Fibroblast of skin of left quadriceps (primary cell): ENCODE results near the gene TTC28.

ENCODE experiments used
- DNase-seq, 2 experiments: peaks; one replicate each; pipeline ENCODE4 v3.0.0-alpha.2; 2013; ENCODE audit warnings: low read depth in 2 of 2

The TTC28 gene

DNA sequence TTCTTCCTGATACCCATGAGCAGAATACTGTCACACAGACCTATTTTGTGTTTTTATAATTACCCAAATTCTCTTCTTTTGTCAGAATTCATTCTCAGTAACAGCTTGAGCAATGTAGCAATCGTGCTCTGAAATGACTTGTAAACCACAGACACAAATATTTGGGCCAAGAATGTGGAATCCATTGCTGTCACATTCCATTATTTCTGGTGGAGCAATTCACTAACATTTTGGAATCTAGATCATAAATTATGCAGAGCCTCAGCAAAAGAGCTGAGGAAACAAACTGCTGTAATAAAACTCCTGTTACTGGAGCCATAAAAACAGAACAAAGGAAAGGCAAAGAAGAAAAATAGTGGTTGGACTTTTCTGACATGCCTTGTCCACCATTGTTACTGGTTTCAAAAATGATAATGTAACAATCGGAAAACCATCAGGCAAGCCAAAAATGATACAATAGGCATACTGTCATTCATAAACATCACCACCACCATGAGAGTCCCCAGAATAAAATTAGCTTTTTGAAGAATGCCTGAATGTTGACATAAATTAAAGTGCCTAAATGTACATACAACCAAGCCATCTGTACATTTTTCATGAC is 537.2 kb downstream of the TTC28 start:
- DNase-seq = peak; percentile 96 to 98

- DNase-seq = peak; percentile 71 to 76
Measured at GRCh38 chr22:28141614-28142013, 538.0 kb downstream of the TTC28 start.

GRCh38 chr22:28139961-28140360 is 539.7 kb downstream of the TTC28 start:
- peak; percentile 82 to 86 for DNase-seq

DNA sequence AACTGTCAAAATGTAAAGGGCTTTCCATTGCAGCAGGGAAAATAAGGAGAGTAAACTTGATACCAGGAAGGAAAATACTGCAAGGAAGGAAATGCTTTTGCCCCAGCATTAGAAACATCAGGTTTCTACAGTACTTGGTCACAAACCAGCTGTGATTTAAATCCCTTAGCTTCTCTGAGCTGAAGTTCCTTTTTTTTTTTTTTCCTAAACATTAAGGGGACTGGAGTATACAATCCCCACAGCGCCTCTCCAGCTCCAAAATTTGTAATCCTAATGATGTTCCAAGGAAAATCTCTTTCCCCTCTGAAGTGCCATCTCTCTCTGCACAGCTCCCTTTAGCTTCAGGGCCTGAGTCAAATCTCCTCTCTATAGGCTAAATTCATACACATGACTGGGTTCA is 540.1 kb downstream of the TTC28 start:
- DNase-seq = no peak

DNA sequence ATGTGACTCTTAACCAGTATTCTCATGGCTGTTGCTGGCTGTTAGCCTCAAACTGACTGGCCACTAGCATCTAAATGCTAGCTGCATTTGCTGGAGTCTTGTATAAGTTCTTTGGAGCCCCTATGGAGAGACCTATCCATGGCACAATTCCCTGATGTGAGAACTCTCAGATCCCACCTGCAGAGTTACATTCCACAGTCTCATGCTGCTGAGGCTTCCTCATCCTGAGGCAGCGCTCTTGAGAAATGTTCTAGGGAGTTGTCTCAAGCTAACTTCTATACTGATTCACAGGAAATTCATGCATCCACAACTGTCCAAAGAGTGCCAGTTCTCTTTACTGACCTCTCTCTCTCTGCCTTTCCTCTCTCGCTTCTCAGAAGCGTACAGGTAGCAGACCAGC is 542.6 kb downstream of the TTC28 start:
- no peak for DNase-seq

DNA sequence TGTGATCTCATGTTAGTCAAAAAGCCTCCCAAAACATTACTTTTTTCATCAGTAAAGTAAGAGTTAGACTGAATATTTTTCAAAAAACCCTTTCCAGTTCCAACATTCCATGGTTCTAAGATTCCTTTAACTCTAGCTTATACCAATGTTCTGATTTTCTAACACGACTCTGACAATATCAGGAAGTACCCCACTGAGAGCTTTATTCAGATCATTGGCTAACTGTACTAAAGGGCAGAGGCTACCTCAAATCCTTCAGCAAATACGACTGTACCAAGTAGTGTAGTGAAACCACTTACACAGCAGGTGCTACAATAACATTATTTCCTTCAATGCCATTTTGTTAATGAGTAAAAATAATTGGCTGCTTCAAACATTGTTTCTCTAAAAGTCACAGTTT is 547.2 kb downstream of the TTC28 start:
- no peak for DNase-seq

DNA sequence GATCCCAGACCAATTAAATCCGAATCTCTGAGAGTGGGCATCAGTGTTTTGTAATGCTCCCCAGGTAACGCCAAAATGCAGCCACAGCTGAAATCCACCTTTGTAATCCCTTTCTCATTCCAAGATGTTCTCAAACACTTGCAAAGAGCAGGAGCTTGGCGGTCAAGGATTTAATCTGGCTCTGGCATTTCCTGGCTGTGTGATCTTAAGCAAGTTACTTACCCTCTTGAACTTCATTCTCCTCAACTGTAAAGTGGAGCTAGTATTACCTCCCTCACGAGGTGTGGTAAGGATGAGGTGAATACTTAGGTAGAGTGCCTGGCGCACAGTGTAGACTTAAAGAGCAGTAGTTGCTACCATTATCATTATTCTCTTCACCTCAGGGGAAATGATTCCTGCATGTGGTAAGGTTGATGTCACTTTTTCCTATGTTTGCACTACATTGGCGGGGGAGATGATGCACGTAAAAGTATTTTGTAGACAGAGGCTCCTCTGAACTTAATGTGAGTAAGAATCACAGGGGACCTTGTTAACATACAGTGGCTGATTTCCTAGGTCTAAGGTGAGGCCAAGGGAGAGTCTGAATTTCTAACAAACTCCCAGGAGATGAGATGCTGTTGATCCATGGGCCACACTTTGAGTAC is 550.2 kb downstream of the TTC28 start:
- DNase-seq = no peak

DNA sequence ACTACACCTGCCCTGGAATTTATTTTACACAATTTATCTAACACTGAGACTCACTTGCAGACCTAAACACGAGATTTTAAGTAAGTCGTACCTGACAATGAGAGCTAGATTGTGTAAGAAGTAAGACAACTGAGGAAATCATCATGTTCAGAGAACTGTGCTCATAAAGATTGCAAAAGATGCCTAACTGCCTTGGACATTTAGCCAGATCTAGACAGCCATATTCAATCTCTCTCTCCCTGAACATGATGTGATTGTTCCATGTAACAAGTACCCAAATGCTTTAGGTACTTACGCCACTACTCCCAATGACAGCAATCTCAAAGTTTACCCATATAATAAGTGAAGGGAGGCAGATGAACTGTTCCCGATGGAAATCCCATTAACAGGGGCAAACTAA is 550.8 kb downstream of the TTC28 start:
- no peak for DNase-seq

DNA sequence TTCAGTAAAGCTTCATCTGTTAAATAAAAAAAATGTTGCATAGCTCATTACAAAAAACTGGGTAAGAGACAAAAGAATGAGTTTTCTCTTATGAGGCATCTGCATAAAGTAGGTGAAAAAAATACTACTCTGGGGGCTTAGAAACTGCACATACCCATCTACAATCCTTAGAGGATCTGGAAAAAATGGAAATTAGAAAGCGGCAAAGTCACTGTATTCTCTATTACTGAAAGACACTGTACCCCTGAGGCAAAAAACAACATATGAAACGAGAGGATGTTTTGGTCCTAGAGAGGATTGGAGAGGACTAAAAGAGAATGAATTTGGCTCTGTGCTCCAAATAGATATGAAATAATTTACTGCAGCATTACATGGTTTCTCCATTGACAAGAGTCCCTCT is 553.8 kb downstream of the TTC28 start:
- no peak for DNase-seq

DNA sequence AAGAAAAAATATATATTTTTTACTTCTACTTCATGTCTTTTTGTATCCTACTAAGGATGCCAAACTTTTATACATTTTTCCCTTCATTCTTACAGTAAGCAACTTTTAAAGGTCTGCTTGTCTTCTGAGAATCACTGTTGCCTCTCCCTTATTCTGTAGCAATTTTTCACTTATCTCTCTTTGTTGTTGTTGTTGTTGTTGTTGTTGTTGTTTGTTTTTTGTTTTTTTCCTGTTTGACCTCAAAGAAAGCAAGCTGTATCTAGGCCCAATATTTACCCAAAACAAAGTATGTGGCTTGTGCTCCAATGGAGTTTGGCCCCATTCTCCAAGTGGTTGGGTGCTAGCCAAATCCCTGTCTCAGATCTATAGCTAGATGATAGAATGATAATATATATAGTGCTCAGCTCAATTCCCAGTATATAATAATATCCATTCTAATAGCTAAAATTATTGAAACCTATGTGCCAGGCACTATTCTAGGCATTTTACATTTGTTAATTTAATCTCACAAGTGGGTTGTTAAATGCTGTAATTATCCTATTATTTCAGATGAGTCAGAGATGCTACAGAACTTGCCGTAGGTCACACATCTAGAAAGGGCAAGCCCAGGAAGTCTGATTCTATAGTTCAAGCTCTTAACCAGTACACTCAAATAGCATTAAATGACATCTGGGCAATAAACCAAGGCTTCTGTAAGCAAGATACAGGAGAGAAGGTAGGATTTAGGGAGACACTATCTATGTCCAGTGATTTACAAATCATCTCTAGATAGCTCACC is 555.5 kb downstream of the TTC28 start:
- no peak for DNase-seq

DNA sequence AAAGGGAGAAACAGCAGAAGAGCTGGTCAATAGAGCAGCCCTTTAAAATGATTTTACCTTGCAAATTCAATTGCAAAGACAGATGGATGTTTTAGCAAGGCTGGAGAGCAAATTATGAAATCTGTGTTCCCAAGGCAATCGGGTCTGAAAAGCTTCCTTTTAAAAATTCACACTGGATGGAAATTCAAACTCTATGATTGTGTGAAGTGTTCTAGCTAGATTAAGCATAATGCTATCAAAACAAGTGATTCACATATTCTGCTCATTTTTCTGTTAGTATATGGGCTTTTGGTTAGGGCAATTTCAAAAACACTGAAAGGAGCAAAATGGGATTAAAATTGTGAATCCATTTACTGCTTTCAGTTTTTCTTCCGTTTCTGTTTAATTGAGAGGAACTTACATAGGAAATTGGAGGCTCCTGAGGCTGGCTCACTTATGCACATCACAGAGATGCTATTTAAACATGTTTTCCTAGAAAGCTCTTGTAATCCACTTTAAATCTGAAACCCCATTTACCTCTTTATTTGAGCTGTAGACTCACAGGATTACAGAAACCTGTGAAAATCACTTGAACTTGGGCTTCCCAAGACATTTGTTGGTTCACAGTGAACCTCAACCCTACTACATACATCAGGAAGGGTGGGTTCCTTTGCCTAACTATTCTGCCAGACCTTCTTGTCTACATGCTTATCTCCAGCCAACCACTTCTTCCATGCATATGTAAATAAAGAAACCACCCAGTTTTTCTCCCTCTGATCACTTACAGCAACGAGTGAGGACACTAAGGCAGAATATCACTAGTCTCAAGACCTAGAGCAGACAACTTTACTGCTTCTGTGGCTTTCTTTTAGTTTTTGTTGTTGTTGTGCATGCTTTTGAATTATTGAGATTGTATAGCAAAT is 558.7 kb downstream of the TTC28 start:
- DNase-seq = no peak

- DNase-seq = no peak
Measured at GRCh38 chr22:28118957-28119631, 560.5 kb downstream of the TTC28 start.

DNA sequence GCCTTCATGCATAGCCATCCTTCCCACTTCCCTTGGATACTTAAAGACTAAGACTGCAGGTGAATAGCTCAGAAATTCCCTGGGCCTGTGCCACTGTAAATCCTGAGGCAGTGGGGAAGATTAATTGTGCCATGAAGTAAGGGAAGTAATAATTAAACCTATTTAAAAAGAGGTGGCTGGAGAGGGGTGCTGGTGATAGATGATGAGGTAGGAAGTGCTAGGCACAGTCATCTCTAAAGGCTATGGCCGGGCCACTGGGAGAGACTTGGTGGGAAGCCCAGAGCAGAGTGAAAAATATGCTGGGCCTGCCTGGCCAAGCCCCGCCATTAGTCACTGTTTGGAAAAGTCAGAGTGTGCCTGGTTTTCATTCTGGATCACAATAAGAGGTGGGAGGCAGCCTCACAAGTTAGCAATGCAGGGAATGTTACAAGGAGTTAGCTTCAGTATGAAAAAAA is 563.4 kb downstream of the TTC28 start:
- DNase-seq = peak; percentile 86 to 87

- no peak for DNase-seq
Measured at GRCh38 chr22:28115426-28115825, 564.2 kb downstream of the TTC28 start.

GRCh38 chr22:28112548-28113043 is 567.0 kb downstream of the TTC28 start:
- DNase-seq = no peak

DNA sequence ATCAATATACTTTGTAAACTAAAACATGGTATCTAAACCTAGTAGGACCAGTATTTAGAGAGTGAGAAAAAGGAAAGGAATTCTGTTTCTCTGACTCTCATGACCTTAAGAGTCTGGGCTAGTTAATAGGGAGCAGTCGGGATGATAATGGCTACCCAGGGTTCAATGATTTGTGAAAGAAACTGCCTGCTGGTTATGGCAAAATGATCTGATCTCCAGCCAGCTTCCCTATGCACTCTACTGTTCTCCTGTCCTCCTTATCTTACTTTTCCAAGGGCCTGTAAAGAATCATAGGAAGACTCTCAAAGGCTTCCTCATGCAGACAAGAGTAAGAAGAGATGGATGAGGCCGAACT is 567.5 kb downstream of the TTC28 start:
- no peak for DNase-seq

DNA sequence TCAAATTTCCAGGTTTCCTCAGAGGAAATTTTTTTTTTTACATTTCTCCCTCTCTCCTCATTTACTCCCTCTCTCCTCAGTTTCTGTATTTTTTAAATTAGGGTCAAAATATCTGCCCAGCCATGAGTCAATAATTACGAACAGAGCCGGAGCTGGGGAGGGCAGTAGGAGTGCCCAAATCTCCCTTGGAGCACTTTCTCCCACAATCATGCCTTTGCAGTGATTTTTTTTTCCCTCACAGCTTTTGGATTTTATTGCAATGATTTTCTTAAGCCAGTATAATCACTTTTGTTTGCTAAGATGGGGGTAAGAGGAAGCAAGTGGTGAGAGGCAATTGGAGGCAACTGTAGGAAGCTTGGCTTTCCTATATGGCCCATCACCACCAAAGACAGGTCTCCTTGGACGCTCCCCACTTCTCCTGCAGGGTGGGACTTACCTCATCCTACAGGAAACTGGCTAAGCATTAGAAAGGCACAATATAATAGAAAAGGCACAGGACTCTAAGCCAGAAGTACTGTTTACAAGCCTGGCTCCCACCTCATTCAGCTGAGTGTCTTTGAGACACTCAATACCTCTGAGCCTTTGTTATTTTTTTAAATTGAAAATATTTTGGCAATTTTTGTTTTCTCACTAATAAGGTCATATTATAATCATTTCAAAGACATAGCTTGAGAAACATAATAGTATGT is 568.0 kb downstream of the TTC28 start:
- DNase-seq = no peak

DNA sequence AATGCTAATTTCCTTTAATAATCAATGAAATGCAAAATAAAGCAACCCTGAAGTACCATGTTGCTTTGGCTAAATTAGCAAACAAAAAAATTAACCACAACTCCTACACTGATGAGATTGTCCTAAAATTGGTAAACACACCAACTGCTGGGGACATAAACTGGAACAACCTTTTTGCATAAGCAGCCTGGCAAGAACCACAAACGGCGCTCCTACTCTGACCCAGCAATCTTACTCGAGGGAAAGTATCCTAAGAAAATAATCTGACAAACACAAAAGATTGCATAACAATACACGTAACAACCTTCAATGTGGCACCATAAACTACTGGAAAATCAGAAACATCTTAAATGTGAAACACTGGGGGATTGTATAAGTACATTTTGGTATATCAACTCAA is 570.8 kb downstream of the TTC28 start:
- no peak for DNase-seq

- DNase-seq = no peak
Measured at GRCh38 chr22:28106617-28107016, 573.0 kb downstream of the TTC28 start.

DNA sequence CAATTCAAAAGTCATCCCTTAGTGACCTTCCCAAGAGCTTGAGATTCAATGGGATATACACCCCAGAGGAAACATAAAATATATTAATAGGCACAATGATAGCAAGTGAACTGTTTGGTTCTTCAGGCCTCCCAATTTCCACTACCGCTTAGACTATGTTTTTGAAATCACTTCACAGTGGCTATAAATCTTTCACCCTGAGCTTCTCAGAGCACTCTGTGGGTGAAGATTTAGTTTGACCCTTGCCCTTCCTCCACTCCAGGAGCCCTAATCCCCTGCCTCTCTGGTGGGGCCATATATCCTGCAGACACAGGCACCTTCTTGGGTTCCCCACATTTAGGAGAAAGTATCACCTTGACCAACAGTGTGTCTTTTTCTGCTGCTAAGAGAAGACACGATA is 573.7 kb downstream of the TTC28 start:
- no peak for DNase-seq

DNA sequence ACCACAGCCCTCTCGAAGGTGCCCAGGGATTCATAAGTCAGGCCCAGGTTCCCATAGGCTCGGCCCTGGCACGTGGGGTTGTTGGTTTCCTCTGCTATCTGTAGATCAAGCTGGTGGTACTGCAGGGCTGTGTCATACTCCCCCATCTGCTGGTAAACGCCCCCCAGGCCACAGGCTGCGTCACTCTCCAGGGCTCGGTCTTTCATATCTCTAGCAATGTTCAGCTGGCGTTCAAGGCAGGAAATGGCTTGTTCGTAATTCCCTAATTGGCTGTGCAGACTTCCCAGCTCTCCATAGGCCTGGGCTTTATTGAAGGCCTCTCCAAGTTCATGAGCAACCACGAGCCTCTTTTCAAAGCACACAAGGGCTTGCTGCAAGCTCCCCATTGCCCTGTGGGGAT is 574.2 kb downstream of the TTC28 start:
- no peak for DNase-seq
